ENCODE results near the gene UBE2E2. TPM values are rescaled to one million over a fixed set of nuclear protein-coding genes. Genes with fewer than 3 reads are reported as not detected.

Gene UBE2E2
- total RNA-seq, 1 donor from 2014 or later = 13.9 TPM

GRCh38 chr3:23275814-23276213 lies 72.7 kb downstream of the UBE2E2 start:
- peaks cover 5% of the 10 kb centered on the region for H3K9me3 Mint-ChIP-seq
- no peaks in the 10 kb centered on the region for H3K4me1 Mint-ChIP-seq (ENCODE audit: low read depth)
- DNase-seq (ENCODE audit: low spot score) = no peak
- no peaks in the 10 kb centered on the region for H3K27me3 Mint-ChIP-seq (ENCODE audit: insufficient read depth)
- H3K27ac Mint-ChIP-seq = no peak overlapping the region
- intact Hi-C loops (cut with micrococcal nuclease) = no loop called here
- no peaks in the 10 kb centered on the region for H3K36me3 Mint-ChIP-seq (ENCODE audit: low read depth)
- no peak overlapping the region for H3K4me3 Mint-ChIP-seq

GRCh38 chr3:23276913-23277658 lies 74.0 kb downstream of the UBE2E2 start:
- Mint-ChIP-seq H3K9me3 (no peaks in the 10 kb centered on the region), H3K4me1 (ENCODE audit: low read depth) (no peaks in the 10 kb centered on the region), H3K27ac (no peak overlapping the region), H3K27me3 (ENCODE audit: insufficient read depth) (no peaks in the 10 kb centered on the region), H3K4me3 (no peak overlapping the region), H3K36me3 (ENCODE audit: low read depth) (no peaks in the 10 kb centered on the region)
- DNase-seq (ENCODE audit: low spot score) = no peak
- intact Hi-C loops (cut with micrococcal nuclease) = no loop called here

GRCh38 chr3:23277688-23278087 lies 74.6 kb downstream of the UBE2E2 start:
- Mint-ChIP-seq H3K4me3 (no peak overlapping the region), H3K4me1 (ENCODE audit: low read depth) (no peaks in the 10 kb centered on the region), H3K27me3 (ENCODE audit: insufficient read depth) (no peaks in the 10 kb centered on the region), H3K27ac (no peak overlapping the region), H3K9me3 (no peaks in the 10 kb centered on the region), H3K36me3 (ENCODE audit: low read depth) (no peaks in the 10 kb centered on the region)
- intact Hi-C loops (cut with micrococcal nuclease) = no loop called here
- no peak for DNase-seq (ENCODE audit: low spot score)

- peaks cover 19% of the 10 kb centered on the region for H3K9me3 Mint-ChIP-seq
Observed at GRCh38 chr3:23283625-23284024, 80.5 kb downstream of the UBE2E2 start.

GRCh38 chr3:23288286-23288685 lies 85.2 kb downstream of the UBE2E2 start:
- intact Hi-C loops (cut with micrococcal nuclease) = no loop called here
- Mint-ChIP-seq H3K9me3 (peaks cover 19% of the 10 kb centered on the region), H3K4me1 (ENCODE audit: low read depth) (no peaks in the 10 kb centered on the region), H3K36me3 (ENCODE audit: low read depth) (no peaks in the 10 kb centered on the region), H3K27me3 (ENCODE audit: insufficient read depth) (no peaks in the 10 kb centered on the region), H3K27ac (no peak overlapping the region), H3K4me3 (no peak overlapping the region)
- DNase-seq (ENCODE audit: low spot score) = no peak

More at GRCh38 chr3:23283625-23284024, 80.5 kb downstream of the UBE2E2 start:
- no peaks in the 10 kb centered on the region for H3K36me3 Mint-ChIP-seq (ENCODE audit: low read depth)
- H3K4me3 Mint-ChIP-seq = no peak overlapping the region
- H3K27ac Mint-ChIP-seq = no peak overlapping the region
- intact Hi-C loops (cut with micrococcal nuclease) = no loop called here
- no peaks in the 10 kb centered on the region for H3K4me1 Mint-ChIP-seq (ENCODE audit: low read depth)
- DNase-seq (ENCODE audit: low spot score) = no peak
- H3K27me3 Mint-ChIP-seq (ENCODE audit: insufficient read depth) = no peaks in the 10 kb centered on the region

- Mint-ChIP-seq H3K9me3 (peaks cover 19% of the 10 kb centered on the region), H3K4me1 (ENCODE audit: low read depth) (no peaks in the 10 kb centered on the region), H3K27me3 (ENCODE audit: insufficient read depth) (no peaks in the 10 kb centered on the region), H3K36me3 (ENCODE audit: low read depth) (no peaks in the 10 kb centered on the region), H3K4me3 (no peak overlapping the region), H3K27ac (no peak overlapping the region)
- no peak for DNase-seq (ENCODE audit: low spot score)
- intact Hi-C loops (cut with micrococcal nuclease) = no loop called here
Observed at GRCh38 chr3:23288715-23289114, 85.6 kb downstream of the UBE2E2 start.

- Mint-ChIP-seq H3K4me1 (ENCODE audit: low read depth) (no peaks in the 10 kb centered on the region), H3K9me3 (peaks cover 6% of the 10 kb centered on the region), H3K27ac (no peak overlapping the region), H3K4me3 (no peak overlapping the region), H3K27me3 (ENCODE audit: insufficient read depth) (no peaks in the 10 kb centered on the region), H3K36me3 (ENCODE audit: low read depth) (no peaks in the 10 kb centered on the region)
- no peak for DNase-seq (ENCODE audit: low spot score)
- intact Hi-C loops (cut with micrococcal nuclease) = no loop called here
Observed at GRCh38 chr3:23292432-23292831, 89.3 kb downstream of the UBE2E2 start.

GRCh38 chr3:23294770-23295387 lies 91.8 kb downstream of the UBE2E2 start:
- Mint-ChIP-seq H3K9me3 (no peaks in the 10 kb centered on the region), H3K27ac (no peak overlapping the region), H3K4me1 (ENCODE audit: low read depth) (no peaks in the 10 kb centered on the region), H3K4me3 (no peak overlapping the region), H3K27me3 (ENCODE audit: insufficient read depth) (no peaks in the 10 kb centered on the region), H3K36me3 (ENCODE audit: low read depth) (no peaks in the 10 kb centered on the region)
- DNase-seq (ENCODE audit: low spot score) = no peak
- intact Hi-C loops (cut with micrococcal nuclease) = no loop called here

GRCh38 chr3:23301819-23302218 lies 98.7 kb downstream of the UBE2E2 start:
- no peaks in the 10 kb centered on the region for H3K36me3 Mint-ChIP-seq (ENCODE audit: low read depth)
- intact Hi-C loops (cut with micrococcal nuclease) = no loop called here
- no peak overlapping the region for H3K27ac Mint-ChIP-seq
- H3K4me3 Mint-ChIP-seq = no peak overlapping the region
- no peaks in the 10 kb centered on the region for H3K9me3 Mint-ChIP-seq
- H3K4me1 Mint-ChIP-seq (ENCODE audit: low read depth) = no peaks in the 10 kb centered on the region
- DNase-seq (ENCODE audit: low spot score) = no peak
- H3K27me3 Mint-ChIP-seq (ENCODE audit: insufficient read depth) = no peaks in the 10 kb centered on the region

- Mint-ChIP-seq H3K27ac (no peak overlapping the region), H3K4me1 (ENCODE audit: low read depth) (no peaks in the 10 kb centered on the region), H3K9me3 (no peaks in the 10 kb centered on the region), H3K4me3 (no peak overlapping the region), H3K36me3 (ENCODE audit: low read depth) (no peaks in the 10 kb centered on the region), H3K27me3 (ENCODE audit: insufficient read depth) (no peaks in the 10 kb centered on the region)
- intact Hi-C loops (cut with micrococcal nuclease) = no loop called here
- DNase-seq (ENCODE audit: low spot score) = no peak
Observed at GRCh38 chr3:23302271-23302670, 99.1 kb downstream of the UBE2E2 start.

GRCh38 chr3:23303601-23304217 lies 100.6 kb downstream of the UBE2E2 start:
- Mint-ChIP-seq H3K4me1 (ENCODE audit: low read depth) (no peaks in the 10 kb centered on the region), H3K4me3 (no peak overlapping the region), H3K27me3 (ENCODE audit: insufficient read depth) (no peaks in the 10 kb centered on the region), H3K36me3 (ENCODE audit: low read depth) (no peaks in the 10 kb centered on the region), H3K27ac (no peak overlapping the region), H3K9me3 (no peaks in the 10 kb centered on the region)
- DNase-seq (ENCODE audit: low spot score) = no peak
- intact Hi-C loops (cut with micrococcal nuclease) = no loop called here

- Mint-ChIP-seq H3K27me3 (ENCODE audit: insufficient read depth) (no peaks in the 10 kb centered on the region), H3K4me1 (ENCODE audit: low read depth) (no peaks in the 10 kb centered on the region), H3K9me3 (no peaks in the 10 kb centered on the region), H3K27ac (no peak overlapping the region), H3K4me3 (no peak overlapping the region), H3K36me3 (ENCODE audit: low read depth) (no peaks in the 10 kb centered on the region)
- DNase-seq (ENCODE audit: low spot score) = no peak
- intact Hi-C loops (cut with micrococcal nuclease) = no loop called here
Observed at GRCh38 chr3:23304424-23304823, 101.3 kb downstream of the UBE2E2 start.

- intact Hi-C loops (cut with micrococcal nuclease) = no loop called here
- H3K27ac Mint-ChIP-seq = no peak overlapping the region
- peaks cover 4% of the 10 kb centered on the region for H3K9me3 Mint-ChIP-seq
- no peaks in the 10 kb centered on the region for H3K27me3 Mint-ChIP-seq (ENCODE audit: insufficient read depth)
- H3K4me3 Mint-ChIP-seq = no peak overlapping the region
- no peaks in the 10 kb centered on the region for H3K36me3 Mint-ChIP-seq (ENCODE audit: low read depth)
- DNase-seq (ENCODE audit: low spot score) = no peak
- no peaks in the 10 kb centered on the region for H3K4me1 Mint-ChIP-seq (ENCODE audit: low read depth)
Observed at GRCh38 chr3:23308986-23309625, 106.0 kb downstream of the UBE2E2 start.

Measured in activated T-helper 1 cell treated with anti-CD3 and anti-CD28 coated beads, Interleukin-12 subunit alpha, Interleukin-12 subunit beta, Interleukin-2, Interleukin-4 antibody, amounts not matched to agents 30 ng/mL and 10 ng/mL and 1 ng/mL, durations not matched to agents 14 hours and 24 hours and 36 hours (primary cell).